GM04504 (cell line): Measurements from ENCODE around the gene ZBTB20.
"Not testable (repeated sequence)": the region's sequence is repeated elsewhere in the genome, so short reads cannot be mapped to it uniquely, and the experiment has no call there.

ENCODE experiments used
- DNase-seq: peaks from one replicate; pipeline ENCODE4 v3.0.0-alpha.2; 2012; ENCODE audit warnings: low read depth

The ZBTB20 gene

DNA sequence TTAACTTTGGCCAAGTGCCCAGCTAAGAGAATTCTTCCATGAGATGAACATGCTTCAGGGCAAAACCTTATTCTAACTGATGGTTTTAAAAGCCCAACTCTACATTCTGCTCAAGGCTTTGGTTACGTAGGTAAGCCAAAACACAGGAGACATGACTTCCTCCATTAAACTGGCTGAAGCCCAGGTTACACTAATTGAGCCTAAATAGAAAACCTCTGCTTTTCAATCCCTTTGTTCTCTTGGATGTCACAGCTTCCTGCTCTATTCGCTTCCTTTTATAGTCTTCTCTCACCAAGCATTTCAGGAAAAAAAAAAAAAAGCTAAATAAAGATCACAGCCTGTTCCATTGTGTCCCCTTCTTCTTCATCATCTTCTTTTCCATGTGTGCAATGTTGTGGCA lies 432.9 kb downstream of the ZBTB20 start:
- no peak for DNase-seq

DNA sequence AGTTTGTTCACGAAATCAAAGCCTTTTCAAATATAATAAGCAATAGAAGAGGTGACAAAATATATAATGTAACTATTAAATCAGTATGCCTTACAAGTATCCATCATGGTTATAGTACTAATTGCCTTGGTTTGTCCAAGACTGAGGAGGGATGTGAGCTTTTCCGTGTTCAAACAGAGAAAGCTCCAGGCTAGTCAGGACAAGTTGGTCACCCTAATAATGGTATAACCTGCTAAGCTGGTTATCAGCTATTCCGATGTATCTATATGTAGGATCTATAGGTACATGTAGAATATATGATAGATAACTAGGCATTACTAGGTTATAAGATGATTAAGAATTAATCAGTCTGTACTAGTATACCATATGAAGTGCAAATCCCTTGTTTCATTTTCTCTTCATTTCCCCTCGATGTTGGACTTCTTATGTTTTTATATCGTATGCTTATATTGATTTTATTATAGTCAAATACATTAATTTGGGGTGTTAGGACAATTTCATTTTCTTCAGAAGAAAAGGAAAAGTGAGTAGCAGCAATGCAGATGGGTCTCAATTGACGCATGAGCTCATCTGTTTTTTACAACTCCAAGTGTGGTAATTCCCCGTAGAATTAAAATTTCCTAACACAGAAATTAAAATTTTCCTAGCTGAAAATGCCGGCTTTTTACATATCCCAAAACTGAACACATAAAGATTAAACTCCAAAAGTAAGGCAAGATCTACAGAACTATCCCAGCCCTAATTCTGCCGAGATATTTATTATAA lies 434.2 kb downstream of the ZBTB20 start:
- no peak for DNase-seq

DNA sequence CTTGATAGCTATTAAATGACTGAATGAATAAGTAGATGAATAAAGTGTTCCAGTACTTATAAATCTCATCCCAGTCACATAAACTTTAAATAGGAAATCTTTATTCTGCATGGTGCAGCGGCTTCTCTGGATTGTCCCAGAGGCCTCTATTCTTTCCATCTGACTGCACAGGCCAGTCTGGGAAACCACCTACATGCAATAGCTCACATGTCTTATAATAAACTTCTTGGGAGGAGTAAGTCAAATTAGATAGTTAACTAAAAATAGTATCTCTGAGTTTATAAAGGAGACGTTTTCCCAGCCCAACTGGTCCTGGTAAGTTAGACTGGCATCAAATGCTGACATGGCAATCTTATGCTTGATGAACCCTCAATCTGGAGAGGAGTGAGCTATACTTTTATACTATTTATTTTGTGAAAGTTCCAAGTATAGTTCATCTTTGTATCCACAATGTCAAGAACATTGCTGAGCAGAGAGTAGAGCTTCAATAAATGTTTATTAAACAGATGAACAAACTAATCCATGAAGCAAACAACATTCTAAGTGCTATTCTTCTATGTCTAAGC lies 435.7 kb downstream of the ZBTB20 start:
- no peak for DNase-seq

DNA sequence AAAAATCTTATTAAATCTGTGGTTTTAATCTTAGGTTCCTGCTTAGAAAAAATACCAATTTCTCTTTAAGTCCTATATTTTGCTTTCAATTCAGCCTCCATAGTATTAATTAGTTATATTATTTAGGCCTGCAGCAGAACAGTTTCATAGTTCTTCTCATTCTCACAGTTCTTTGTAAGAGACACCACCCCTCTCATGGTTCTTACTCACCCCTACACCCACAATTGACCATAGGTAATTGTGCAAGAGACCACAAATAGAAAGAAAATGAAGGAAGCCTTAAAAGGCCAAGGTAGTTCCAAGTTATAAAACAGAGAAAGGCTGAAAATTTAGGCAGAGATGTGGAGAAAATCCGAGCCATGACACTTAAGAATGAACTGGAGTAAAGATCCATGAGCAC lies 438.0 kb downstream of the ZBTB20 start:
- no peak for DNase-seq

DNA sequence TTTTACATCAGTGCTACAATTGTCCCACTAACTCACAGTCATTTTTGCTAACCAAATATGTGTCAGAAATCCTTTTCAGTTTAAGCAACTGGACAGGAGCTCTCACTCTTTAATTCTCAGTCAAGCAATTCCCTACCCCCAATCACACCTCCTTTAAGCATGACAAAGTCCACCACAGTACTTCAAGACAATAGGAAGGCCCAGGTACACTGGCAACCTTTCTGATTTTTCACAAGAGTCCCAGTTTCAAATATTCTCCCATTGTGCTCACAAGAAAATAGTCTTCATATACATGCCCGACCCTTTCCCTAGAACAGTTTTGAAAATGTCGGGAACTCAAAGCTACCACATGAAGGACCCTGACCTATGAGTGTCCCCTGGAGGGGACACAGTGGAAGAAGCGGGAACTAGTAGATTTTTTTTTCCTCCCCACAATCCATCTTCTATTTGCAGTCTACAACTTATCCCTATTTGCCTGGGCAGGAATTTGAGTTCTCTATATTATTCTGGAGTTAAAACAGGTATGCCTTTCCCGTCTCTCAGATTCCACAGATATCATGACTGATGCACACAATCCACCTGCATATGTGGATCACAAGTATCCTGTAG lies 439.7 kb downstream of the ZBTB20 start:
- DNase-seq, result no peak

DNA sequence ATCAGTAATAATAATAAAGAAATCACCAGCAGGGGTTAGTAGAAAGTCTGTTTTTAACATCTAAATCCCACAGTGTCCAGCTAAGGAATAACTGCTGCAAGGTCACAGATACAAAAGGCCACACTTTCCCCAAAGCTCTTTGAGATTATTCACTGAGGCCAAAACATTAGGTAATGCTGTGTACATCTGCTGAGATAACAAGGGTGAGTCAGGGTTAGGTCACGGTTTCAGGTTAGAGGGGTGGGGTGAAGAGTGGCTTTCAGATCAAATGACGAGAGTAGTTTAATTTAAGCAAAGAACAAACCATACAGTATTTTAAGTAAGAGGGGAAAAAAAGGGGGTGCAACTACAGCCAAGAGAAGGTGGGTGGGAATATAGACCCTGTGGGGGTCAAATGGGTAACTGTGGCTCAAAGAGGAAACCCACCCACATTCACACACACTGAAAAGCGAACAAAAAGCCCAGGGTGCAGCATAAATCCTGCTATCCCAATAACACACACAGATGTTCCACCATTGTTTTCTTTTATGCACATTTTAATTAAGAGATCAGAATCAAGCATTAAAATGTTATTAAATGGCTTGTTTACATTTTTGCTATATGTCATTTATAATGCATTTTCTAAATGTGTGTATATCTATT lies 440.4 kb downstream of the ZBTB20 start:
- no peak for DNase-seq

DNA sequence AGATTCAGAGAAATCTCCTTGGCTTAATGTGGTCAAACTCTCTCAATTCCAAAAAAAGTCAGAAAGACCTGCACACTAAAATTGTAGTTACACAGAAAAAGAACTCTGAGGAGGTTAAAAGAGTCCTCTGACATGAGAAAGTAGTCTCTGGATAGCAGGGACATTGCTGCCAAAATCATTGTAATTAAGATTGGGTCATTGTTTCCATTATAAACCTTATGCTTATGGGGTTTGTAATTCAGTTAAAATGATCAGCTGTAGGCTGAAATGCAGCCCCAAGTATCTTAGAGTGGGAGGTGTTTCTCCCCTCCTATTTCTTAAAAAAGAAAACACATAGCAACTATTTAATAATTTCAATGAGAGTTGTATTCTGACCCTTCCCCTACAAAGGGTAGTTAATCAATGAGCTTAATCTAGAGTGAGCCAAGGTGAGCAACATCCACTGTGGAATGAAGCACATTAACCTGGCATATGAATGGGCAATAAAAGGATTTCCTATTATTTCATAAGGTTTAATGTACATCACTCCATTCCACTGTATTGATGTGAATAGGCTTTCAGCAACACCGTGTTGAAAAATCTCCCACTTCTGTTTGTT lies 446.4 kb downstream of the ZBTB20 start:
- DNase-seq, result no peak

DNA sequence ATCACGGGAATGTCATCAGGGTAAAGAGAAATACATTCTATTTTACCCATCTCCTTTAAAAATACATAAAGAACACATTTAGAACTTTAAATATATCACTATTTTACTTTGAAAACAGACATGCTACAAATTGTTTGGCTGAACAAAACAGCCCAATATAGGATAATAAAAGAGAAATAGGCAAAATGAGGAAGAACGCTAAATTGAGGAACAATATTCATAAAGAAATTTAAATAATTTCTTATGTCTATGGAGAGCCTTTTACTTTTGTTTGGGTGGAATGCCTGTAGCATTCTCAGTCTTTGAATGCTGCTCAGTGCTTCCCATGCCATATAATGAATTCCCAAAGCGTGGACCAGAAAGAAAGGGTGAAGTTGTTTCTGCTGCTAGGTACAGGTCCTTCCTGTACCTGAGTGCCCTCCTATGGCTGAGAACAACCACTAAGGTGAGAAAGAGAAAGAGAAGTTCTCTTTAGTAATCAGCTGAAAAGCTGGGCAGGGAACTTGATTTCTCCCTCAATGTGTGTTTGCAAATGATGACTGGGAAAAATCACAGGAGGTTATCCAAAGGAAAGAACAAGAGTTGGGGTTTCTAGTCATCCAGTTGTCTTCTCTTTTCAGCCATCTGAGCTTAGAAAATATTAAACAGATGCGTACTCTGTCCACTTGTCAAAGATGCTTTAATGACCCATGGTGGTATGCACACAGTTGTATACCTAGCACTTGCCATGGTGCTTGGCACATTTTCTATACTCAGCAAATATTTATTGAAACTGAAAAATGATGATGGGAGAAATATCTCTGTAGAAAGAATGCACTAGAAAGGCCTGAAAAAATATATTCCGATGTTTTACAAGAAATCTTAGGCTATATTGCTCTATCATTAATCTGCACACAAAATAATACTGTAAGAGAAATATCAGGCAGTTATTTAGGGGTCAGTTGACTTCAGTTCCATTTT lies 448.7 kb downstream of the ZBTB20 start:
- no peak for DNase-seq

DNA sequence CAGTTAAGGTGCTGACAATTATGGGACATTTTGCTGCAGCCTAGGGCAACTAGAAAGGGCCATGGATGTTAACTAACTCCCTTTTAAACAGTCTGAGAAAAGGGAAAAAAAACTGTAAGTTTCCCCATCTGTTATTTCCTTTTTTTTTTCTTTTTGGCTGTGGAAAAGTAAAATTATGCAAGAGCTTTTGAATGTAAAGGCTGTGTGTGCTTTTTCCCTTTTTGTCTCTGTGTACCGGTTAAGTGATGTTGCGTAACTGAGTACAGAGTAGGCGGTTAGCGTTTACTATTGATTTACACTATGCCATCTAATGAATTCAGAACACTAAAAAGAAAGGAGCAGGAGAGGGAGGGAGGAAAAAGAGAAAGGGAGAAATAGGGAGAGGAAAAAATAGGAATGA lies 449.7 kb downstream of the ZBTB20 start:
- no peak for DNase-seq

DNA sequence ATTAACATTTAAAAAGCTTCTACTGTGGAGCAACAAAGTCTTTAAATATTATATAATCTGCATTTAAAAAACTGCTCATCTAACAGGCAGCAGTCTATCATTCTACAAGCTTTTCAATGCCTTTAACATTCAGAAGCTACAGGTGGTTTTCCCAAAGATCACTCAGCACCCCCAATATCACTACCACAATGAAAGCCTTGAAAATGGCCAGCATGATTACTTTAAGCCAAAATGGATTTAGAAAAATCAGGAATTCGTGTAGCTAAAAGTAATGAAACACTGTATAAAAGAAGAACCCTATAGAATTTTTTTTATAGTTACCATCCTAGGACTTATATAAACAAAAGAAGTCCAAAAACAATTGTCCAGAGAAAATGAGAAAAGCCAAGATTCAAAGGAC lies 452.8 kb downstream of the ZBTB20 start:
- no peak for DNase-seq

DNA sequence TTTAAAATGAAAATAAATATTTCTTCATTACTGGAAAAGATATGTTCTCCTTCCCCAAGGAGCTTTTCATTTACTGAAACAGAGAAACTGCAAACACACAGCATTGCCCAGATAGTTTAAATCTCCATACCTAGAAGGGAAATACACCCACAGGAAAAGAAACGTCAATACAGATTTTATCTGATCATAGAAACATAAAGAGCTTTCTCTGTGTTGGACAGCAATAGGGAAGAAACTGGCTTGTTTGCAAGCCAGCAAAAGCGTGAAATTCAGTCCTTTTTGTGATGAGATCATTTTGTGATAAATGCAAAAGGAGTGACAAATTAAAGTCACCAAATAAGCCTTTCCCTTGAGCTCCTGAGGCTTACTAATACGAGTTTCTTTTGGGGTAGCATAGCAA lies 455.2 kb downstream of the ZBTB20 start:
- DNase-seq, result no peak

DNA sequence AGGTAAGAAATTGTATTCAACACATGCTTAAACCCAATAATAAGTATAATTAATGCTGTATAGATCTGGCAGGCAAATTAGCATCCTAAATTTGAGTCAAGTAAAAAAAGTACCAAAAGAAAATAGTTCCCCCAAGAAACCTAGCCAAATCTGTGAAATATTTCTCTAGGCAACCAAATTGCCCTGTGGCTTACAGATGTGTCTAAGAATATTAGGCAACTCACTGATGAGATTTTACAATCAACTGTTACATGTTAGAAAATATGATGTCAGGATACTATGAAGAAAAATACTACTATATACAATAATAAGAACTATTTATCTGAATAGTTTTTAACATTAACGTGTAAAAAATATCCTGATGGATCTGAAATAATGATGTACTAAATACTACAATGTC lies 456.2 kb downstream of the ZBTB20 start:
- no peak for DNase-seq

DNA sequence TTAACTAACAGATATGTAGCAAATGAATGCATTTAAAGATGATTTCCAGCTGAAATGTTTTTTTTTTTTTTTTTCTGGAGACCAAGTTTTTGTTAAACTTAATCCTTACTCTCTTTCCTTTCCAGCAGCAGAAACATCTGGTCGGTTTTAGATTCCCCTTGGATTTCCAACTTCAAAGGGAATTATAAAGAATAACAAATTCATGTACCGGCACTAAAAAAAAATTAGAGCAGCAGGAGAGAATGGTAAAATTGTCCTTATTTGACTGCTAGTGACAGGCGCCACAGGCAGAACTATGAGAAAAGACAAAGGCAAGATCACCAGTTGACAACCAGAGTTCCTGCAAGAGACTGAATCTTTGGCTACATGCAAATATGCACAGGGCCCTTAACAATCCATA lies 459.9 kb downstream of the ZBTB20 start:
- DNase-seq, result no peak

DNA sequence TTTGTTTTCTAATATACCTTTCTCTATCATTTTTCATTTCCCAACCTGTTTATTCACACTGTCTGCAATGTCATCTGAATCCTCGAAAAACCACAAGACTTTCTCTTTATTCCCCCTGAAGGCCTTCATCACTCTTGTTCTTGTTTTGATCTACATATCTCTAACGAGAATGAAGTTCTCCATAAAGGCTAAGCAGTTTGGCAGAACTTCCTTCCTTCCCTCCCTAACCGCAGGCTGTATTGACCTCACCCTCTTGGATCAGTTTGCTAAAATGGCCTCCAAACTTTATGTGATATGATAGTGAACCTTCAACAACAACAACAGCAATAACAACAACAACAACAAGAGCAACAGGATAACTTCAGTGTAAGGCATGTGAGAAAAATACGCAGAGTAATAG lies 460.5 kb downstream of the ZBTB20 start:
- no peak for DNase-seq

DNA sequence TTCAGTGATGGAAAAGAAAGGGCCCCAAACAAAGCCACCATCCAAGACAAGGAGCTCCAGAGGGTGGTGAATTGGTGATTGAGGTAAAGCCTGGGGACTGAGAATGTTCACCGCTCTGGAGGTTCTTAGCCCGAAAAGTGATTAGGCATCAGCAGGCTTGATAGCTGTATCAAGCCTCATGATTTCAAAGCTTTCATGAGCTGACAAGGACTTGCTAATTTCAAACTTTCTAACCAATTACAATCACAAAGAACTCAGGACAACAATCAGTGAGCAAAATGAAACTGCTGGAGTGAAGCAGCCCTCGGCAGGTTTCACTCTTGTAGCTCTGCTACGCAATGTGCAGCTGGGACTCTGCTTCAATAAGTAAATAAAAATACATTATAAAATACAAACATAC lies 461.9 kb downstream of the ZBTB20 start:
- DNase-seq, result no peak

DNA sequence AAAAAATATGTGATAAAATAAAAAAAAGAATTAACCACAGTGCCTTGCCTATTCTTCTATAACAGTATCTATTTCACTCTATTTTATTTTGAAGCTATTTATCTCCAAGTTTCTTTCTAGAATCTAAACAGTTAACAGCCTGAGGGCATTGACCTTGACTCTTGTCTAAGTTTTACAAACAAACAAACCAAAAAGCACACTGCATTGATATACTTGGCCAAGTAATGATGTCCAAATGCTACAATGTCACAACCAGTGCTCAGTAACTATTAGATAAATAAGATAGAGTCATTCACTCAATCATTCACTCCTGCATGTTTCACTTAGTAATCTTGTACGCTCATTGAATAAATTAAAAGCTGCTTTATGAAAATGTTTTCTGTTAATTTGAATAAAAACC lies 466.8 kb downstream of the ZBTB20 start:
- no peak for DNase-seq

DNA sequence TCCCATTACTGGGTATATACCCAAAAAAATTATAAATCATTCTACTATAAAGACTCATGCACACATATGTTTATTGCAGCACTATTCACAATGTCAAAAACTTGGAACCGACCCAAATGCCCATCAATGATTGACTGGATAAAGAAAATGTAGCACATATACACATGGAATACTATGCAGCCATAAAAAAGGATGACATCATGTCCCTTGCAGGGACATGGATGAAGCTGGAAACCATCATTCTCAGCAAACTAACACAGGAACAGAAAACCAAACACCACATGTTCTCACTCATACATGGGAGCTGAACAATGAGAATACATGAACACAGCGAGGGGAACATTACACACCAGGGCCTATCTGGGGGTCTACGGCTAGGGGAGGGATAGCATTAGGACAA lies 467.3 kb downstream of the ZBTB20 start:
- not testable (repeated sequence) for DNase-seq

DNA sequence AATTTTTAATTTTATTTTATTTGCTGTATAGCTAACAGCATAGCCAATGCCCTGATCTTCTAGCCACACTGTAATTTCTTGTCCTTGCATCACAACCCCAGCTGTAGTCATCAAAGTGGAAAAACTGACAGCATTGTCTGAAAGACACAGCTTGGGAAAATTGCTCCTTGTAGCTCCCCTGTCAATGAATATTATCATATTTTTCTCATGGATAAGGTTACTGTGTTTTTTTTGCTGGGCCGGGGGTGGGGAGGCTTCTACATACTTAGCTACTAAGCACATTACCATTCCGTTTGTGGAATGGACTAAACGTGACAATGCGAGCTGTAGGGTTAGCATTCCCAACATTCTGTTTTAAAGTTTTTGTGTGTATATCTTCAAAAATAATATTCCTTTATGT lies 472.0 kb downstream of the ZBTB20 start:
- DNase-seq, result no peak

DNA sequence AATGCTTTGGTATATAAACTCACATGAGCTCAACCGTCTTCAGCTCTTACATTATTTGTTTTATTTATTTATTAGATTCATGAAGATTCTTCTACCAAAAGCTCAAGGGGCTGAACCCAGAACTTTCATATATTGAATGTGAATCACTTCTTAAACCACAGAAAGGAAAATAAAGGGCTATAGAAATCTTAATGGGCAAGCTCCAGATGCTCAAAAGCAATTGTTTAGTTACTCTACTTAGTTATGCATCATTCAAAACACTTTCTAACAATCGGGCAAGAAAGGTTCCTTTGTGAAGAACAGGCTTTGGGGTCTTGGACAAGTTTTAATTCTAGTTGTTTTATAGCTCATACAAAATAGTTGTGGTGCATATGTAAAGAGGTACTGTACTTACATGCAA lies 473.1 kb downstream of the ZBTB20 start:
- no peak for DNase-seq

DNA sequence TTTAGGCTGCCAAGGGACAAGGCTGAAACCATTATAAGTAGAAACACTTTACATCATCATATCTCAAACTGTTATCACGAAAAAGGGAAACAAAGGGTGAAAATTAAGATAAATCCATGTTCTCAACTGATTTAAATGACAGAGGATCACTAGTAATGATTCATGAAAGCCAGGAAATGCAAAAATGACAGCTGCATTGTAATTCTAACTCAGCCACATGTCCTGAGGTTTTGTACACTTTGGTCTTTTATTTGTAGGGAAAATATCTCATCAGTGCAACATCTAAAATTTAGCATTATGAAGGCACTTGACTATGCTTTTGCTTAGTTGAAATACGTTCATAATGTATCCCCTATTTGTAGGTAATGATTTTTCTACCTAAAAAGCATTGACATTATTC lies 473.6 kb downstream of the ZBTB20 start:
- DNase-seq, result no peak

DNA sequence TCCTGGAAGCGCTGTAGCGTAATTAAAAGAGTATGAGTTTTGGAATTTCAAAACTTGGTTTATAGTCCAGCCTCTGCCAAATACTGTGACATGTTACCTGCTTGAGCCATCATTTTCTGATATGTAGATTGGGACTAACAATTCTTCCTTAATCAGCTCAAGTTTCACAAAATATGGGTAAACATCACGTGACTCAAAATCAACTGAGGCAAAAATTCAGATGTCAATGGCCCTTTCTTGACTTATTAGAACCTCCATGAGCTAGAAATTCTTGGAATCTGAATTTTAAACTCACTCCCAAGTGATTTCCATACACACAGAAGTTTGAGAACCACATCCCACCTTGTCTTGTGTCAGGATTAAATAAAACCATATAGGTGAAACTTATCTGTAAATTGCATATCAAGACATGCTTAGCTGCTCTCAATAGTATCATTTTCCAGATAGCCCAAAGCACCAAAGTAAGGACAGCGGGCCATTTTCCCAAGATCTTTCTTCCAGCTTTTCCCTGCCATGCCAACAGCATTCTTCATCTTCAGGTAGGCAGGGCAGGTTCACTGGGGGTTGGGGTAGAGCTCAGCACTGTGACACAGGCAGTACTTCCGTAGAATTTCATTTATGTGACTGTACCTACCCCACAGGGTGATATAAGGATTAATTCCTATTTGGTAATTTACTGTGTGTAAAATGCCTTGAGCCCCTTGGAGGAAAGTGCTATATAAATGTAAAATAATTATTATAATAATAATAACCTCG lies 474.2 kb downstream of the ZBTB20 start:
- DNase-seq, result no peak
